Glutamatergic neuron (in vitro differentiated cells): ENCODE results near the gene SMAD3. TPM values are rescaled to one million over a fixed set of nuclear protein-coding genes. Genes with fewer than 3 reads are reported as not detected.

Source experiments
- DNase-seq: peaks from one replicate; pipeline ENCODE4 v3.0.0; 2022
- H3K27ac Mint-ChIP-seq: one replicate; pipeline ENCODE4 v1.8.0; 2020; ENCODE audit warnings: mild to moderate bottlenecking, mixed read lengths, inconsistent platforms; ENCODE audit not compliant: unreplicated experiment
- H3K27me3 Mint-ChIP-seq: one replicate; pipeline ENCODE4 v1.8.0; 2020; ENCODE audit warnings: mild to moderate bottlenecking, moderate library complexity, mixed read lengths, inconsistent platforms; ENCODE audit not compliant: unreplicated experiment
- H3K36me3 Mint-ChIP-seq: one replicate; pipeline ENCODE4 v1.8.0; 2020; ENCODE audit warnings: mild to moderate bottlenecking, mixed read lengths, inconsistent platforms; ENCODE audit not compliant: unreplicated experiment
- H3K4me1 Mint-ChIP-seq: one replicate; pipeline ENCODE4 v1.8.0; 2020; ENCODE audit warnings: mild to moderate bottlenecking, low read depth, mixed read lengths, inconsistent platforms; ENCODE audit not compliant: unreplicated experiment
- H3K4me3 Mint-ChIP-seq: one replicate; pipeline ENCODE4 v1.8.0; 2020; ENCODE audit warnings: mild to moderate bottlenecking, mixed read lengths, inconsistent platforms; ENCODE audit not compliant: unreplicated experiment
- H3K9me3 Mint-ChIP-seq: one replicate; pipeline ENCODE4 v1.8.0; 2020; ENCODE audit warnings: mild to moderate bottlenecking, moderate library complexity, mixed read lengths, inconsistent platforms; ENCODE audit not compliant: unreplicated experiment
- total RNA-seq: library from RNA; stranded (reverse); fragmentation: NEBNext Ultra II Directional; extraction: Animal tissue kit (Norgen Biotek cat#: 25700); gene quantifications from one replicate; pipeline ENCODE4 v1.2.1, GENCODE V29; 2021; ENCODE audit not compliant: unreplicated experiment
- TF ChIP-seq, protein P1 (sequence below): fragments of 200-600 bp; sonication (generic); IDR thresholded peaks from one replicate; pipeline ENCODE4 v1.5.0; 2021; ENCODE audit not compliant: partially characterized antibody, unreplicated experiment

SMAD3 gene
- total RNA-seq, 1 donor from 2014 or later: 5.0 TPM

DNA sequence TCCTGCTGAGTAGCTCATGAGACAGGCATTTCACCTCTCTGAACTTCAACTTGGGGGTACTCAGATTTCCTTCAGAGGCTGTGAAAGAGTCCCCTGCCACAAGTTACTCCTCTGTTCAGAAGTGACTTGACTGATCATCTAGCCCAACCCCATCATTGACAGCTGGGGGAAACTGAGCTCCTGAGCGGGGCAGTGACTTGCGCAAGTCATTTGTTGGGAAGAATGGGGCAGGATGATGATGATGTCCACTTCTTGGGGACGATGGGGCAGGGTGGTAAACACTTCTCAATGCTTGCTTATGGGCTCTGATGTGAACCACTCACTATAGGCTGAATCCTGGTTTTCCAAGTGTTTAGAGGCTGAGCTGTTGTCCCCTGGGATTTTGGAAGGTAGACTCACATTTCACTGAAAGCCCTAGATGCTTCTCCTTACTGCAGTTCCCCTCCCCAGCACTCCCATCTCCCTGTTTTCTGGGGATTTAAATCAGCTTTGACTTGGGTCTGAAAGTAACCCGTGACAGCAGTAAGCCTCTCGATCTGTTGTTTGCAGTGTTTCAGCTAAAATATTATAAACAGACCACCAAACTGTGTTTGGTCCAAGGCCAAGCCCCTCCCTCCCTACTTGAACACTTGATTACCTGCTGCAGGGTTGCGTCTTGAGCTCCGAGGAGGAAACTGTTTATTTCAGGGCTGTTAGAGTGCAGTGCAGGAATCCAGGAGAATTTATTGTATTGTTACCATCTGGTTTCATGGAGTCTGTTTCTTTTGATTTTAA lies 25.1 kb downstream of the SMAD3 start:
- peaks cover 35% of the 10 kb centered on the region for H3K4me1 Mint-ChIP-seq
- no peaks in the 10 kb centered on the region for H3K36me3 Mint-ChIP-seq
- TF ChIP-seq, protein P1, sequence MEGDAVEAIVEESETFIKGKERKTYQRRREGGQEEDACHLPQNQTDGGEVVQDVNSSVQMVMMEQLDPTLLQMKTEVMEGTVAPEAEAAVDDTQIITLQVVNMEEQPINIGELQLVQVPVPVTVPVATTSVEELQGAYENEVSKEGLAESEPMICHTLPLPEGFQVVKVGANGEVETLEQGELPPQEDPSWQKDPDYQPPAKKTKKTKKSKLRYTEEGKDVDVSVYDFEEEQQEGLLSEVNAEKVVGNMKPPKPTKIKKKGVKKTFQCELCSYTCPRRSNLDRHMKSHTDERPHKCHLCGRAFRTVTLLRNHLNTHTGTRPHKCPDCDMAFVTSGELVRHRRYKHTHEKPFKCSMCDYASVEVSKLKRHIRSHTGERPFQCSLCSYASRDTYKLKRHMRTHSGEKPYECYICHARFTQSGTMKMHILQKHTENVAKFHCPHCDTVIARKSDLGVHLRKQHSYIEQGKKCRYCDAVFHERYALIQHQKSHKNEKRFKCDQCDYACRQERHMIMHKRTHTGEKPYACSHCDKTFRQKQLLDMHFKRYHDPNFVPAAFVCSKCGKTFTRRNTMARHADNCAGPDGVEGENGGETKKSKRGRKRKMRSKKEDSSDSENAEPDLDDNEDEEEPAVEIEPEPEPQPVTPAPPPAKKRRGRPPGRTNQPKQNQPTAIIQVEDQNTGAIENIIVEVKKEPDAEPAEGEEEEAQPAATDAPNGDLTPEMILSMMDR: no peak
- DNase-seq: no peak
- no peak overlapping the region for H3K27ac Mint-ChIP-seq
- peaks cover 1% of the 10 kb centered on the region for H3K9me3 Mint-ChIP-seq
- no peak overlapping the region for H3K4me3 Mint-ChIP-seq
- H3K27me3 Mint-ChIP-seq: no peaks in the 10 kb centered on the region

GRCh38 chr15:67091071-67091979 lies 25.9 kb downstream of the SMAD3 start:
- no peaks in the 10 kb centered on the region for H3K27me3 Mint-ChIP-seq
- H3K9me3 Mint-ChIP-seq: peaks cover 1% of the 10 kb centered on the region
- DNase-seq: no peak
- peaks cover 32% of the 10 kb centered on the region for H3K4me1 Mint-ChIP-seq
- no peak overlapping the region for H3K4me3 Mint-ChIP-seq
- TF ChIP-seq, protein P1: no peak
- H3K36me3 Mint-ChIP-seq: no peaks in the 10 kb centered on the region
- H3K27ac Mint-ChIP-seq: no peak overlapping the region

DNA sequence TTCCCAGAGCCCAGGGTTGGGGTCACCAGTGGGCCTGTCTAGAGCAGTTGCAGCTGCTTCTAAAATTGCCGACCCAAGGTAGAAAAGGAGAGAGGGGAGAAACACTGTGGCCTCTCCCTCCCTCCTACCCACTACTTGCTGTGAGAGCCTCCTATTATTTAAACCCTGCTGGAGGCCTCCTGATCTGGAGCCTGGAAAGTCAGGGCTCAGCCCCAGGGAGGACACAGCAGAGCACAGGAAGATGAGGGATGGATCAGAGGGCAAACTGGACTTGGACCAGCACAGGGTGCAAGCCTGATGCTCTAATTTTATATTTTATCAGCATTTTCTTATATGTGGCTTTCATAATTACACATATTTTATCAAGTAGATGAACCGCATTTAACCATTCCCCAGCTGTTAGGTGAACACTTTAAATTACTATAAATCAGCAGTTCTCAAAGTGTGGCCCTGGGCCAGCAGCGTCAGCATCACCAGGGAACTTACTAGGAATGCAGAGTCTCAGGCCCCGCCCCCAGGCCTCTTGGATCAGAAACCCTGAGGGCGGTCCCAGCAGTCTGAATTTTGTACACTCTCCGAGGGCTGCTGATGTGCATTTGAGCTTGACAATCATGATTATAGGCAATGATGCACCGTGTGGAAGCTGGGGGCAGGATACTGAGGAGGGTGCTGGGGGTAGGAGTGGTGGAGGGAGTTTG lies 26.7 kb downstream of the SMAD3 start:
- Mint-ChIP-seq H3K36me3 (no peaks in the 10 kb centered on the region), H3K27ac (no peak overlapping the region), H3K4me1 (peaks cover 30% of the 10 kb centered on the region)

DNA sequence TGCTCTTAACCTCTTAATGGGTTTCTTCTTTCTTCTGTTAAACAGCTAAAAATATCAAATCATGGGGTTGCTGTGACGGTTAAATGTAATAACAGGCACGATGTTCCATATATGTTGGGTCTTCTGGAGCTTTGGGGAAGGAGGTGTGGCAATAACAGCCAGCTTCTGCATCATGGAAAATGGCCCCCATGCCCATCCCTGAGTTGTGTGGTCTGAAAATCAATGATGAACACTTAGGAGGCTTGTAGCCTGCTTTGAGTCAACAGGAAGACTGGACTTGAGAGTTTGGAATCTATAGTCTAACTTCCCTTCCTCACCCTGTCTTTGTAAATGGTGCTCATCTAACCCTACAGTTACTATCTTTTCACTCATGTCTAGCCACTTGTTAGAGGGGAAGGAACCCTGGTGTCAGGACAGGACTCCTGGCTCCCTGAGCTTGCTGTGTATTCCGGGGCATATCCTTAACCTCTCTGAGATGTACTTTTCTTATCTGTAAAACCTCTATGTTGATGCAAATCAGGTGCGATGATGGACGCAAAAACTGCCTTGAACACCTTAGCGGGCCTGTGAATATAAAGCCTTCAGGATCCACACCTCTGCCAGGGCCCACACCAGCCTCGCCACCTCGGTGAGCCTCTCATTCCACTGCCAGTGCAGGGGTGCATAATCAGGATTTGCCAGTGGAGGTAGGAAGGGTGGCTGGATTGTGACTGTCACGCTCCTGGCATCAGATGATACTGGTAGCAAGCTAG lies 27.5 kb downstream of the SMAD3 start:
- TF ChIP-seq, protein P1: no peak

More for the DNA sequence above, 26.7 kb downstream of the SMAD3 start:
- TF ChIP-seq, protein P1: no peak
- no peak for DNase-seq
- Mint-ChIP-seq H3K27me3 (no peaks in the 10 kb centered on the region), H3K4me3 (no peak overlapping the region), H3K9me3 (no peaks in the 10 kb centered on the region)

More for the DNA sequence above, 27.5 kb downstream of the SMAD3 start:
- no peaks in the 10 kb centered on the region for H3K27me3 Mint-ChIP-seq
- no peaks in the 10 kb centered on the region for H3K36me3 Mint-ChIP-seq
- H3K9me3 Mint-ChIP-seq: no peaks in the 10 kb centered on the region
- peaks cover 22% of the 10 kb centered on the region for H3K4me1 Mint-ChIP-seq
- no peak overlapping the region for H3K4me3 Mint-ChIP-seq
- DNase-seq: no peak
- H3K27ac Mint-ChIP-seq: no peak overlapping the region
